IMR-90 (cell line): ENCODE results near the gene MGAT4C. TPM values are rescaled to one million over a fixed set of nuclear protein-coding genes. Genes with fewer than 3 reads are reported as not detected.

Experiments used
- ATAC-seq: fragments of 200-7000 bp; cut with Tn5 transposase; 2 replicates; pipeline ENCODE4 v1.9.1; 2020; ENCODE audit warnings: low read depth, mild to moderate bottlenecking, moderate library complexity
- BruUV-seq: library from RNA; stranded (reverse); fragments of 400-500 nt; replicated peaks from 2 replicates; lab custom pipeline; 2021; lab: Mats Ljungman, UMichigan
- CTCF ChIA-PET: fragments of 300-600 bp; formaldehyde crosslinking; extraction: SDS; loops from one replicate; lab custom pipeline; 2021; ENCODE audit warnings: antibody characterized with exemption; lab: Yijun Ruan, JAX
- POLR2A ChIA-PET: fragments of 300-600 bp; sonication (Branson Sonifier 250); formaldehyde crosslinking; loops from one replicate; lab custom pipeline; 2022; ENCODE audit warnings: antibody characterized with exemption; ENCODE audit not compliant: unreplicated experiment; lab: Charles Lee
- DNase-seq: peaks from one replicate; pipeline ENCODE4 v3.0.0; 2013
- H2AFZ ChIP-seq: replicated peaks from 2 replicates; pipeline ENCODE3; 2013; ENCODE audit warnings: low read length, mild to moderate bottlenecking; ENCODE audit not compliant: poor library complexity
- H2AK5ac ChIP-seq: 2 replicates; pipeline ENCODE4 v1.6.1; 2013; ENCODE audit warnings: low read depth, low read length, inconsistent platforms
- H2AK9ac ChIP-seq: replicated peaks from 2 replicates; pipeline ENCODE3; 2013; ENCODE audit warnings: mild to moderate bottlenecking, low read depth, low read length, moderate library complexity; ENCODE audit not compliant: poor library complexity
- H2BK120ac ChIP-seq: 2 replicates; pipeline ENCODE4 v1.6.1; 2013; ENCODE audit warnings: low read depth, low read length, inconsistent platforms
- H2BK15ac ChIP-seq: 3 replicates; pipeline ENCODE4 v1.6.1; 2013; ENCODE audit warnings: low read depth, low read length, inconsistent platforms
- H2BK20ac ChIP-seq: 2 replicates; pipeline ENCODE4 v1.6.1; 2013; ENCODE audit warnings: low read depth, mild to moderate bottlenecking, inconsistent platforms, low read length, moderate library complexity
- H2BK5ac ChIP-seq: 2 replicates; pipeline ENCODE4 v1.6.1; 2013; ENCODE audit warnings: mild to moderate bottlenecking, low read depth, low read length, inconsistent platforms; ENCODE audit not compliant: poor library complexity, severe bottlenecking
- H3K14ac ChIP-seq: replicated peaks from 2 replicates; pipeline ENCODE4 v1.6.1; 2013; ENCODE audit warnings: low read depth, low read length, inconsistent platforms
- H3K18ac ChIP-seq: 2 replicates; pipeline ENCODE4 v1.6.1; 2013; ENCODE audit warnings: low read depth, low read length, control low read depth
- H3K23ac ChIP-seq: 2 replicates; pipeline ENCODE4 v1.6.1; 2013; ENCODE audit warnings: low read depth, low read length, inconsistent platforms
- H3K27ac ChIP-seq: 2 replicates; pipeline ENCODE4 v1.5.1; 2013; ENCODE audit warnings: mild to moderate bottlenecking, control low read depth, low read length; ENCODE audit not compliant: insufficient read depth
- H3K27me3 ChIP-seq: 2 replicates; pipeline ENCODE4 v1.6.1; 2013; ENCODE audit warnings: low read length; ENCODE audit not compliant: control insufficient read depth, insufficient read depth
- H3K36me3 ChIP-seq: 2 replicates; pipeline ENCODE4 v1.6.1; 2013; ENCODE audit warnings: low read length, mixed read lengths; ENCODE audit not compliant: control insufficient read depth, insufficient read depth
- H3K4ac ChIP-seq: 2 replicates; pipeline ENCODE4 v1.6.1; 2013; ENCODE audit warnings: low read depth, low read length, inconsistent platforms
- H3K4me1 ChIP-seq: 2 replicates; pipeline ENCODE4 v1.6.1; 2013; ENCODE audit warnings: low read length, mixed read lengths; ENCODE audit not compliant: control insufficient read depth, insufficient read depth
- H3K4me2 ChIP-seq: 2 replicates; pipeline ENCODE4 v1.6.1; 2013; ENCODE audit warnings: low read depth, mild to moderate bottlenecking, control low read depth, low read length, moderate library complexity
- H3K4me3 ChIP-seq: 2 replicates; pipeline ENCODE4 v1.5.1; 2013; ENCODE audit warnings: low read depth, mild to moderate bottlenecking, control low read depth, low read length, moderate library complexity; ENCODE audit not compliant: insufficient read depth
- H3K56ac ChIP-seq: 2 replicates; pipeline ENCODE4 v1.6.1; 2013; ENCODE audit warnings: low read length, inconsistent platforms; ENCODE audit not compliant: insufficient read depth; ENCODE audit errors: extremely low read depth
- H3K79me1 ChIP-seq, 2 experiments: 2 replicates each; pipeline ENCODE4 v1.6.1; 2013; ENCODE audit warnings: low read length in 2 of 2, inconsistent platforms in 1 of 2, low read depth in 1 of 2
- H3K9ac ChIP-seq: 2 replicates; pipeline ENCODE4 v1.6.1; 2013; ENCODE audit warnings: low read depth, low read length, control low read depth
- H3K9me1 ChIP-seq: 2 replicates; pipeline ENCODE4 v1.6.1; 2013; ENCODE audit warnings: low read length, inconsistent platforms; ENCODE audit not compliant: insufficient read depth
- H3K9me3 ChIP-seq: 2 replicates; pipeline ENCODE4 v1.6.1; 2013; ENCODE audit warnings: low read length; ENCODE audit not compliant: control insufficient read depth, insufficient read depth
- H4K20me1 ChIP-seq: 2 replicates; pipeline ENCODE4 v1.6.1; 2013; ENCODE audit warnings: low read length, inconsistent platforms; ENCODE audit not compliant: insufficient read depth
- H4K5ac ChIP-seq: 2 replicates; pipeline ENCODE4 v1.6.1; 2013; ENCODE audit warnings: mild to moderate bottlenecking, low read depth, low read length, control low read depth
- H4K8ac ChIP-seq, 2 experiments: 2 replicates each; pipeline ENCODE4 v1.6.1; 2013; ENCODE audit warnings: low read depth in 2 of 2, low read length in 2 of 2, control low read depth in 1 of 2, inconsistent platforms in 1 of 2
- H4K91ac ChIP-seq: 2 replicates; pipeline ENCODE4 v1.6.1; 2013; ENCODE audit warnings: low read depth, low read length, inconsistent platforms; ENCODE audit not compliant: insufficient read depth
- BHLHE40 ChIP-seq: fragments of 150-350 bp; IDR thresholded peaks from 2 replicates; pipeline ENCODE4 v1.6.1; 2016; ENCODE audit warnings: mild to moderate bottlenecking, low read depth, low read length
- CEBPB ChIP-seq: IDR thresholded peaks from 2 replicates; pipeline ENCODE4 v1.6.1; 2012; ENCODE audit warnings: low read depth, low read length, improper control_type of control experiment
- CHD1 ChIP-seq: IDR thresholded peaks from 2 replicates; pipeline ENCODE4 v1.6.1; 2012; ENCODE audit warnings: low read depth, low read length, improper control_type of control experiment
- CTCF ChIP-seq: conservative IDR thresholded peaks from 2 replicates; pipeline ENCODE4 v1.5.1; 2012; ENCODE audit warnings: mild to moderate bottlenecking, low read depth, low read length, improper control_type of control experiment
- ELK1 ChIP-seq: fragments of 150-350 bp; IDR thresholded peaks from 2 replicates; pipeline ENCODE4 v1.6.1; 2016; ENCODE audit warnings: low read depth, mild to moderate bottlenecking, low read length, moderate library complexity, borderline replicate concordance
- FOS ChIP-seq: fragments of 150-350 bp; IDR thresholded peaks from 2 replicates; pipeline ENCODE4 v1.6.1; 2016; ENCODE audit warnings: low read depth, low read length
- MAFK ChIP-seq: IDR thresholded peaks from 2 replicates; pipeline ENCODE4 v1.6.1; 2012; ENCODE audit warnings: low read depth, low read length, improper control_type of control experiment
- MAZ ChIP-seq: IDR thresholded peaks from 2 replicates; pipeline ENCODE4 v1.6.1; 2012; ENCODE audit warnings: low read depth, mild to moderate bottlenecking, low read length, improper control_type of control experiment, moderate library complexity, borderline replicate concordance
- MXI1 ChIP-seq: IDR thresholded peaks from 2 replicates; pipeline ENCODE4 v1.6.1; 2012; ENCODE audit warnings: low read depth, mild to moderate bottlenecking, low read length, moderate library complexity, borderline replicate concordance
- NFE2L2 ChIP-seq: fragments of 150-350 bp; IDR thresholded peaks from 2 replicates; pipeline ENCODE4 v1.6.1; 2016; ENCODE audit warnings: low read depth, mild to moderate bottlenecking, low read length
- POLR2A ChIP-seq: IDR thresholded peaks from 2 replicates; pipeline ENCODE4 v1.6.1; 2012; ENCODE audit warnings: mild to moderate bottlenecking, low read depth, low read length
- RAD21 ChIP-seq: IDR thresholded peaks from 2 replicates; pipeline ENCODE4 v1.6.1; 2012; ENCODE audit warnings: low read length, improper control_type of control experiment
- RCOR1 ChIP-seq: IDR thresholded peaks from 2 replicates; pipeline ENCODE4 v1.6.1; 2012; ENCODE audit warnings: mild to moderate bottlenecking, low read length, improper control_type of control experiment; ENCODE audit not compliant: insufficient replicate concordance
- RFX5 ChIP-seq: IDR thresholded peaks from 2 replicates; pipeline ENCODE4 v1.8.0; 2012; ENCODE audit warnings: low read depth, mild to moderate bottlenecking, low read length, moderate library complexity
- SMC3 ChIP-seq: fragments of 150-350 bp; IDR thresholded peaks from 2 replicates; pipeline ENCODE4 v1.6.1; 2016; ENCODE audit warnings: low read depth, mild to moderate bottlenecking, antibody characterized with exemption, low read length, moderate library complexity
- USF2 ChIP-seq: fragments of 150-350 bp; IDR thresholded peaks from 2 replicates; pipeline ENCODE4 v1.6.1; 2017; ENCODE audit warnings: mild to moderate bottlenecking, antibody characterized with exemption, low read length, low read depth
- WGBS, 2 experiments: methylation state at CpG; one replicate each; pipeline versions ENCODE4 v1.1.5 to v1.1.7; 2013; ENCODE audit warnings: missing lambda C conversion rate in 2 of 2; ENCODE audit not compliant: insufficient read length in 1 of 2; ENCODE audit errors: extremely low coverage in 2 of 2; 5-methylcytosine and 5-hydroxymethylcytosine counted together
- dilution Hi-C: fragments of 300-500 bp; cut with HindIII; formaldehyde crosslinking; loops from one replicate; pipeline ENCODE4 v1.14.3; 2018; ENCODE audit warnings: low sequenced_read_pairs; ENCODE audit not compliant: unreplicated experiment
- in situ Hi-C: fragments of 300-500 bp; cut with MboI; formaldehyde crosslinking; loops from 3 replicates; pipeline ENCODE4 v1.14.3; 2019; ENCODE audit warnings: low sequenced_read_pairs, inconsistent platforms, mixed read lengths
- intact Hi-C: fragments of 100-400 bp; cut with micrococcal nuclease; formaldehyde crosslinking; loops from 2 replicates; pipeline ENCODE4 v1.10.0; 2022
- polyA plus RNA-seq, 3 experiments: library from polyadenylated mRNA; depleted of rRNA; stranded (reverse); fragments of >200 nt; gene quantifications; 2 replicates each; pipeline ENCODE4 v1.2.3, GENCODE V29; 2012; ENCODE audit warnings: low replicate concordance in 1 of 3
- total RNA-seq: library from RNA; depleted of rRNA; stranded (reverse); fragments of >200 nt; gene quantifications from 2 replicates; pipeline ENCODE4 v1.2.3, GENCODE V29; 2012

MGAT4C gene
- total and polyA plus RNA-seq, 2 of the 4 experiments (the other 2 are of a cell fraction) = not detected

GRCh38 chr12:86196465-86196864 is 59.7 kb downstream of the MGAT4C start:
- Histone ChIP-seq H3K4me3 (no peak overlapping the region), H3K27me3 (no peaks in the 10 kb centered on the region), H3K56ac (no peak overlapping the region), H2BK5ac (no peak overlapping the region), H4K5ac (no peak overlapping the region), H3K36me3 (no peaks in the 10 kb centered on the region), H4K91ac (no peak overlapping the region), H2AFZ (no peak overlapping the region), H3K18ac (no peak overlapping the region), H2BK15ac (no peak overlapping the region), H3K27ac (no peak overlapping the region), H3K4me1 (no peaks in the 10 kb centered on the region), H4K8ac (no peak overlapping the region), H3K23ac (no peak overlapping the region), H3K9ac (no peak overlapping the region), H4K20me1 (no peaks in the 10 kb centered on the region), H3K4ac (no peak overlapping the region), H3K79me1 (no peaks in the 10 kb centered on the region), H3K14ac (no peak overlapping the region), H2BK120ac (no peak overlapping the region), H3K9me1 (no peaks in the 10 kb centered on the region), H2AK5ac (no peak overlapping the region), H2AK9ac (no peak overlapping the region), H3K4me2 (no peak overlapping the region), H3K9me3 (no peaks in the 10 kb centered on the region), H2BK20ac (no peak overlapping the region)
- ATAC-seq (no peak), DNase-seq (no peak)
- WGBS, 2 experiments = 67% methylated on average over 1 of the region's 1 CpG; no CpG with 5 or more reads in 1 of the 2 experiments
- CTCF ChIA-PET = interaction anchor here (0.5 kb wide), 1 partner anchor 10 kb away, joined by 3 read pairs; no protein-coding TSS in a partner anchor
- in situ Hi-C loops (no loop called here), intact Hi-C loops (no loop called here), dilution Hi-C loops (no loop called here)
- TF ChIP-seq MXI1 (no peak), POLR2A (no peak), CHD1 (no peak), RCOR1 (no peak), ELK1 (no peak), NFE2L2 (no peak), CEBPB (no peak), CTCF (no peak), RAD21 (no peak), MAZ (no peak), SMC3 (no peak), RFX5 (no peak), FOS (no peak), MAFK (no peak), USF2 (no peak), BHLHE40 (no peak)
- no TSS peak for BruUV-seq
- POLR2A ChIA-PET = no interaction called here
